Measurements from ENCODE around the gene CSTF2. TPM values are rescaled to one million over a fixed set of nuclear protein-coding genes. Genes with fewer than 3 reads are reported as not detected.

CSTF2 gene
- total and polyA plus RNA-seq, 10 of the 15 experiments (the other 5 are each of a cell fraction or from before 2014, with no cell fraction given), result 7.7 to 66.6 (median 35.8) TPM

DNA sequence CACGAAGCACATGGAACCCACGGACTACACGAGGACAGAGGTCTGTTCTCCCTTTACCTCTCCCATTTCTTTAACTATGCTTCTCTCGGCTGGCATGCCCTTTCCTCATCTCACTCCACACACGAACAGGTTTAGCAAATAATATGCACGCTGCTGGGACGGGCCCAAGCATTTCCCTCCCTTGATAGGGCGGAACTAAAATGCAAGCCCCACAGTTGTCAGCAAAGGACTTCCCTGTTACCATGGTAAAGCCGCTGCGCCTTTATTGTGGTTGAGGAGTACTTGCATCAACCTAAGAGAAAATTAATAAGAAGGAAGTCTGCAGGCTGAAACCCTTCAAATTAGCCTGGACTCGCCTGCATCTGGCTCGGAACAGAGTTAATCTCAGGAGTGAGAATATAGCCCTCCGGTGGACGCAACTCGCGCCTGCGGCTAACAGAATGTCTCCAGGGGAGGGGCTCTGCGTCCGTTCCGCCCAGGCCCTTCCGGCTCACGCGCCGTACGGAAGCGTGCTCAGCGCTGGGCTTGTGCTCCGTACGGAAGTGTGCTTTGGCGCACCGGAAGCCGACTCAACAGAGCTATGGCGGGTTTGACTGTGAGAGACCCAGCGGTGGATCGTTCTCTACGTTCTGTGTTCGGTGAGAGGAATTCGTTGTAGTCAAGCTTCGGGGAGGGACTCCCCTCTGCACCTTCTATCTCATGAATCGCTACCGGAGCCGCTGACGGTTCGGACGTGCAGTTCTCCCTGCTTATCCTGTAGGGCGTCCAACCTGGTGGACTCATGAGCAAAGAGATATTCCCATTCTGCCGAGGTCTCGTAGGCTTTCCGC, at the start of gene CSTF2 (continued):
- no peak for TF ChIP-seq CHD4 (IDR thresholded peaks at IDR 0.05)
- TF ChIP-seq PRDM15 (CRISPR knock-in tag; IDR thresholded peaks at IDR 0.05), result no peak
- TF ChIP-seq CUX1 (IDR thresholded peaks at IDR 0.05; ENCODE audit: insufficient replicate concordance, low read depth, low read length), result no peak
- TF ChIP-seq SUZ12 (IDR thresholded peaks at IDR 0.05; ENCODE audit: unreplicated experiment), result no peak
- peak; percentile 90 for TF ChIP-seq GABPA (IDR thresholded peaks at IDR 0.05; ENCODE audit: low read depth)
- peak; percentile 78 for TF ChIP-seq POLR2AphosphoS5 (IDR thresholded peaks at IDR 0.05; ENCODE audit: low read length)
- peak; percentile 53 for TF ChIP-seq RUNX3 (IDR thresholded peaks at IDR 0.05; ENCODE audit: low read length)
- no peak for TF ChIP-seq EP300 (IDR thresholded peaks at IDR 0.05; ENCODE audit: borderline replicate concordance in 1 of 2, control insufficient read depth in 1 of 2, low read depth in 2 of 2, low read length in 2 of 2)
- TF ChIP-seq IKZF2 (IDR thresholded peaks at IDR 0.05), result no peak
- TF ChIP-seq POLR2A (IDR thresholded peaks at IDR 0.05; ENCODE audit: low read depth, low read length), result peak; percentile 89
- no peak for TF ChIP-seq MEF2A (IDR thresholded peaks at IDR 0.05; ENCODE audit: insufficient read depth, low read depth, low read length)
- TF ChIP-seq CREM (IDR thresholded peaks at IDR 0.05; ENCODE audit: low read depth), result peak; percentile 61; the same call in 1 of the 2 replicates
- TF ChIP-seq SP1 (IDR thresholded peaks at IDR 0.05; ENCODE audit: low read depth, low read length), result peak; percentile 17
- no peak for TF ChIP-seq NR2F1 (conservative IDR thresholded peaks at IDR 0.05)
- 0 out of 4 replicates have a peak, but pooled peaks of 1 of the 2 experiments have one; percentile 16 for TF ChIP-seq SRF (IDR thresholded peaks at IDR 0.05; ENCODE audit: low read depth in 2 of 2, low read length in 2 of 2)
- TF ChIP-seq, protein P1, sequence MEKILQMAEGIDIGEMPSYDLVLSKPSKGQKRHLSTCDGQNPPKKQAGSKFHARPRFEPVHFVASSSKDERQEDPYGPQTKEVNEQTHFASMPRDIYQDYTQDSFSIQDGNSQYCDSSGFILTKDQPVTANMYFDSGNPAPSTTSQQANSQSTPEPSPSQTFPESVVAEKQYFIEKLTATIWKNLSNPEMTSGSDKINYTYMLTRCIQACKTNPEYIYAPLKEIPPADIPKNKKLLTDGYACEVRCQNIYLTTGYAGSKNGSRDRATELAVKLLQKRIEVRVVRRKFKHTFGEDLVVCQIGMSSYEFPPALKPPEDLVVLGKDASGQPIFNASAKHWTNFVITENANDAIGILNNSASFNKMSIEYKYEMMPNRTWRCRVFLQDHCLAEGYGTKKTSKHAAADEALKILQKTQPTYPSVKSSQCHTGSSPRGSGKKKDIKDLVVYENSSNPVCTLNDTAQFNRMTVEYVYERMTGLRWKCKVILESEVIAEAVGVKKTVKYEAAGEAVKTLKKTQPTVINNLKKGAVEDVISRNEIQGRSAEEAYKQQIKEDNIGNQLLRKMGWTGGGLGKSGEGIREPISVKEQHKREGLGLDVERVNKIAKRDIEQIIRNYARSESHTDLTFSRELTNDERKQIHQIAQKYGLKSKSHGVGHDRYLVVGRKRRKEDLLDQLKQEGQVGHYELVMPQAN (conservative IDR thresholded peaks at IDR 0.05), result peak; percentile 8; the same call in 1 of the 2 replicates
- TF ChIP-seq ZNF207 (IDR thresholded peaks at IDR 0.05; ENCODE audit: borderline replicate concordance), result 0 out of 2 replicates have a peak, but pooled peaks have one; percentile 12
